ENCODE data around the gene KANSL1L.
"Not testable (repeated sequence)": the region's sequence is repeated elsewhere in the genome, so short reads cannot be mapped to it uniquely, and the experiment has no call there.

The KANSL1L gene

DNA sequence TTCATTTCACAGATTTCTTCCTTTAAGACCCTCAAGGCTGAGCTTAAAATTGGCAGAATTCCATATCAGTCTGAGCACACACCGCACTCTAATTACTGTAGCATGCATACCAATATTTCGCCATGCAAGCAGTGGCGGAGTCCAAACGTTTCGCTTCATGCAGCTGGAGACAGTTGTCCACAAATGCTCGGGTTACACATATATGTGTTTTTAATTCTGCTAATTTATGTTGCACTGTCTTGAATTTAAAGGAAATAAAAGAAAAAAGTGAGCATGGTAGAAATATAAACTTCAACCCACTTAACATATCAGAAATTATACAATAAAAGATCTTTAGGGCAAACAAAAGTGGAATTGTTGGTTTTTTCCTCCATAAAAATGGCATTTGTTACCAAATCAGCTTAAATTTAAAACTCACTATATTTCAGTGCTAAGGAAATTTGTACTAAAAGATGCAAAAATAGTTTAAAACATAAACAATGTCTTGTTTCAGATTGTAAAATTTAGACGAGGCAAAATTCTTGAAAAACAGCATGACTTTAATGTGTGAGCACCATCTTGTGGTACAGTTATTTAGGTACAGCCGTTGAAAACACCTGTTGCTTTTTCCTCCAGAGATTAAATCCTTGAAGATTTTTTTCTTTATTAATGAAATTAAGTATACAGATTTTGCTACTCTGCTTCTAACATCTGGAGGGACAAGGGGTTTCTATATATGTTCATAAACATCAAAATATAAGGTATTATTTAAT is 24.1 kb upstream of the KANSL1L start:
- no peak overlapping the region for H3K27ac ChIP-seq (ENCODE audit: low read depth, low read length)
- no peaks in the 10 kb centered on the region for H3K36me3 ChIP-seq (ENCODE audit: control insufficient read depth, insufficient read depth, low read length)
- no peak overlapping the region for H3K4me3 ChIP-seq (ENCODE audit: low read depth, low read length)
- H3K9me3 ChIP-seq (ENCODE audit: control insufficient read depth, insufficient read depth, low read depth, low read length) = no peaks in the 10 kb centered on the region
- H3K4me1 ChIP-seq (ENCODE audit: control insufficient read depth, insufficient read depth, low read length) = no peaks in the 10 kb centered on the region
- no peaks in the 10 kb centered on the region for H3K27me3 ChIP-seq (ENCODE audit: control insufficient read depth, insufficient read depth, low read length)
- H3K9ac ChIP-seq (ENCODE audit: low read length) = no peak overlapping the region

DNA sequence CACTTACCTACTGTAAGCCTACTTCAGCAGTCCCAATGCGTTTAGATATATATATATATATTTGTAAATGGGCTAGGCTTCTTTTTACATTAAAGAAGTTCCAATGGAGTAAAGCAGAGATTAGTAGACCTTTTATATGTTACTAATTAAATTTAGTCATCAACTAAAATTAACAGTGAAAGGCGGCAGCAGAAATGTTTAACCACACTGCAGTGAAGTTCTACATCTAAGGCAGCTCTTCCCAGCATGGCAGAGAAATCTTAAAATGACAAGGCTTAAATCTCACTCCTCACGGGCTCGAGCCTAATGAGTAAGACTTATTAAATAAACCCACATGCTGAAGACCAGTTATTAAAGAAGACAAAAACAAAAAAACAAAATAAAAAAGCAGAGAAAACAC is 19.1 kb upstream of the KANSL1L start:
- H3K4me3 ChIP-seq (ENCODE audit: low read depth, low read length) = no peak overlapping the region
- no peaks in the 10 kb centered on the region for H3K27me3 ChIP-seq (ENCODE audit: control insufficient read depth, insufficient read depth, low read length)
- no peak overlapping the region for H3K27ac ChIP-seq (ENCODE audit: low read depth, low read length)
- H3K36me3 ChIP-seq (ENCODE audit: control insufficient read depth, insufficient read depth, low read length) = no peaks in the 10 kb centered on the region
- H3K4me1 ChIP-seq (ENCODE audit: control insufficient read depth, insufficient read depth, low read length) = no peaks in the 10 kb centered on the region
- 0 out of 2 replicates have a peak, but pooled peaks cover 3% of the 10 kb centered on the region for H3K9me3 ChIP-seq (ENCODE audit: control insufficient read depth, insufficient read depth, low read depth, low read length)
- H3K9ac ChIP-seq (ENCODE audit: low read length) = no peak overlapping the region

DNA sequence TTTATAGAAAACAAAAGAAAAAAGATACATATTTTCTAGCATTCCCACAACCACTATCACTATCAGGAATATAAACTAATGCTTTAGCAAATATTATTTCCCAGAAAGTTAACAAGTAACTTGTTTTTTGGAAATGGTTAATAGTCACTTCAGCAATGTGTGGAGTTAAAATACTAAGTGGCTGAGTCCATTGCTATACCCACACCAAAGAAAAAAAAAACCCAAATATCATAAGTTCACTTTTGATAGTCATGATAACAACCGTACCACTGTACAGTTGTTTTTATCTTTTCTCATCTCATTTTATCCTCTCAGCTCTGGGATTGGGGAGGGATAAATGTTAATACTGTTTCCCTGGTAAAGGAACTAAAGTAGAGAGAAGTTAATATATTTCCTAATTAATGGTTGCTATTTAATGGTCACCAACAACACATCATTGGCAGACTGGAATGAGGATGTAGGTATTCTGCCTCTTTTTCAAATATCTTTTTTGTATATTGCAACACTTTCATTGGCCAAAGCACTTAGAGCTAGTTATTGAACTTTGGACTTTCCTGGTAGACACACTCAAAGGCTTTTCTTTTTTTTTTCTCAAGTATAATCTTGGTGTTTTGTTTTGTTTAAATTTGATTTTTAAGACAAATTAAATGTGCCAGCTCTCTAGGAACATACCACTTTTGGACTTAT is 18.4 kb upstream of the KANSL1L start:
- Histone ChIP-seq H3K9me3 (ENCODE audit: control insufficient read depth, insufficient read depth, low read depth, low read length) (peaks cover 6% of the 10 kb centered on the region), H3K9ac (ENCODE audit: low read length) (no peak overlapping the region), H3K36me3 (ENCODE audit: control insufficient read depth, insufficient read depth, low read length) (no peaks in the 10 kb centered on the region), H3K4me3 (ENCODE audit: low read depth, low read length) (no peak overlapping the region), H3K27ac (ENCODE audit: low read depth, low read length) (no peak overlapping the region), H3K4me1 (ENCODE audit: control insufficient read depth, insufficient read depth, low read length) (no peaks in the 10 kb centered on the region), H3K27me3 (ENCODE audit: control insufficient read depth, insufficient read depth, low read length) (no peaks in the 10 kb centered on the region)

DNA sequence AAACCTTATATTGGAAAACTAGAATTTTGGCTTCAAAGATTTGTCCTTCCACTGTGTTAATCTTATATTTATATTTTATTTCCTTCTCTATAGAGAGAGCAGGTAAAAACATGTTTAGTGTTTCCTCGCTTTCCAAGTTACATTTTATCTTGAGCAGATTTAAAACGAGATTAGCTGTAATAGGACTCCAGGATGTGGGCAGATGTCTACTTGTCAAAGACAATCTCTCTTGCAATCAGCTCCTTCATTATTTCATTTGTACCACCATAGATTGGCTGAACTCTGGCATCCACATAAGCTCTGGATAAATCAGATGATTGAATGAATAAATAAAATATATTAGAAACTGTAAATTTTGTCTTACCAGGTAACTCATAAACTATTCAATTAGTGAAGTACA is 17.5 kb upstream of the KANSL1L start:
- H3K9me3 ChIP-seq (ENCODE audit: control insufficient read depth, insufficient read depth, low read depth, low read length) = peaks cover 13% of the 10 kb centered on the region
- H3K36me3 ChIP-seq (ENCODE audit: control insufficient read depth, insufficient read depth, low read length) = no peaks in the 10 kb centered on the region
- no peaks in the 10 kb centered on the region for H3K27me3 ChIP-seq (ENCODE audit: control insufficient read depth, insufficient read depth, low read length)
- no peak overlapping the region for H3K9ac ChIP-seq (ENCODE audit: low read length)
- H3K27ac ChIP-seq (ENCODE audit: low read depth, low read length) = no peak overlapping the region
- no peak overlapping the region for H3K4me3 ChIP-seq (ENCODE audit: low read depth, low read length)
- H3K4me1 ChIP-seq (ENCODE audit: control insufficient read depth, insufficient read depth, low read length) = no peaks in the 10 kb centered on the region

DNA sequence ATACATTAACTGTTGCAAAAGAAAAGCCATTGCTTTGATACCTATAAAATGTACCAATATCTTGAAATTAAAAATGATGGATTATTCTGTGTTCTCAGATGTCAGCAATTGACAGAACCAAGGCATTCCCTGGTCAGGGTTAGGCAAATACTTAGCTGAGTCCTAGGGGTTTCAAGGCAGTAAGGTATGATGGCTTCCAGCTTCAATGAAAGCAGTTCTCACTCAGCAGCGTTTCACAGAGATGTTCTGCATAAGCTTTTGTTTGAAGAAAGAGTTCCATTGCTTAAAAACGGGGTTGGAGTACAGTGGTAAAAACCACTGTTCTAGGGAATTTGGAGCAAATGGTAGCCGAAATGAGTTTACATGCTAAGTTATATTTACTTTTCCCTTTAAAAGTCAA is 17.0 kb upstream of the KANSL1L start:
- H3K27ac ChIP-seq (ENCODE audit: low read depth, low read length) = no peak overlapping the region
- no peaks in the 10 kb centered on the region for H3K36me3 ChIP-seq (ENCODE audit: control insufficient read depth, insufficient read depth, low read length)
- H3K4me1 ChIP-seq (ENCODE audit: control insufficient read depth, insufficient read depth, low read length) = no peaks in the 10 kb centered on the region
- H3K9me3 ChIP-seq (ENCODE audit: control insufficient read depth, insufficient read depth, low read depth, low read length) = peaks cover 13% of the 10 kb centered on the region
- no peak overlapping the region for H3K4me3 ChIP-seq (ENCODE audit: low read depth, low read length)
- H3K27me3 ChIP-seq (ENCODE audit: control insufficient read depth, insufficient read depth, low read length) = no peaks in the 10 kb centered on the region
- H3K9ac ChIP-seq (ENCODE audit: low read length) = no peak overlapping the region

DNA sequence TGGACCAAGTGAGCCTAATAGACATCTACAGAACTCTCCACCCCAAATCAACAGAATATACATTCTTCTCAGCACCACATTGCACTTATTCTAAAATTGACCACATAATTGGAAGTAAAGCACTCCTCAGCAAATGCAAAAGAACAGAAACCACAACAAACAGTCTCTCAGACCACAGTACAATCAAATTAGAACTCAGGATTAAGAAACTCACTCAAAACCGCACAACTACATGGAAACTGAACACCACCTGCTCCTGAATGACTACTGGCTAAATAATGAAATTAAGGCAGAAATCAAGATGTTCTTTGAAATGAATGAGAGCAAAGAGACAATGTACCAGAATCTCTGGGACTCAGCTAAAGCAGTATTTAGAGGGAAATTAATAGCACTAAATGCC is 12.7 kb upstream of the KANSL1L start:
- H3K9ac ChIP-seq (ENCODE audit: low read length); H3K36me3 ChIP-seq (ENCODE audit: control insufficient read depth, insufficient read depth, low read length); H3K27me3 ChIP-seq (ENCODE audit: control insufficient read depth, insufficient read depth, low read length); H3K4me3 ChIP-seq (ENCODE audit: low read depth, low read length); H3K27ac ChIP-seq (ENCODE audit: low read depth, low read length): not testable (repeated sequence)
- Histone ChIP-seq H3K9me3 (ENCODE audit: control insufficient read depth, insufficient read depth, low read depth, low read length) (peaks cover 13% of the 10 kb centered on the region), H3K4me1 (ENCODE audit: control insufficient read depth, insufficient read depth, low read length) (peaks cover 24% of the 10 kb centered on the region)

DNA sequence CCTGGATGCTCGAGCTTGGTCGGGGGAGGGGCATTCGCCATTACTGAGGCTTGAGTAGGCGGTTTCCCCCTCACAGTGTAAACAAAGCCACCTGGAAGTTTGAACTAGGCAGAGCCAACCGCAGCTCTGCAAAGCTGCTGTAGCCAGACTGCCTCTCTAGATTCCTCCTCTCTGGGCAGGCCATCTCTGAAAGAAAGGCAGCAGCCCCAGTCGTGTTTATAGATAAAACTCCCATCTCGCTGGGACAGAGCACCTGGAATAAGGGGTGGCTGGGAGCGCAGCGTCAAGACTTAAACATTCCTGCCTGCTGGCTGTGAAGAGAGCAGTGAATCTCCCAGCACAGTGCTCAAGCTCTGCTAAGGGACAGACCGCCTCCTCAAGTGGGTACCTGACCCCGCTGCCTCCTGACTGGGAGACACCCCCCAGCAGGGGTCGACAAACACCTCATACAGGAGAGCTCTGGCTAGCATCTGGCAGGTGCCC is 10.4 kb upstream of the KANSL1L start:
- H3K27ac ChIP-seq (ENCODE audit: low read depth, low read length); H3K27me3 ChIP-seq (ENCODE audit: control insufficient read depth, insufficient read depth, low read length); H3K36me3 ChIP-seq (ENCODE audit: control insufficient read depth, insufficient read depth, low read length); H3K9ac ChIP-seq (ENCODE audit: low read length): not testable (repeated sequence)
- peaks cover 39% of the 10 kb centered on the region for H3K4me1 ChIP-seq (ENCODE audit: control insufficient read depth, insufficient read depth, low read length)
- peaks cover 10% of the 10 kb centered on the region for H3K9me3 ChIP-seq (ENCODE audit: control insufficient read depth, insufficient read depth, low read depth, low read length)
- H3K4me3 ChIP-seq (ENCODE audit: low read depth, low read length) = peak overlapping the region; percentile 29; the same call in 1 of the 2 replicates

DNA sequence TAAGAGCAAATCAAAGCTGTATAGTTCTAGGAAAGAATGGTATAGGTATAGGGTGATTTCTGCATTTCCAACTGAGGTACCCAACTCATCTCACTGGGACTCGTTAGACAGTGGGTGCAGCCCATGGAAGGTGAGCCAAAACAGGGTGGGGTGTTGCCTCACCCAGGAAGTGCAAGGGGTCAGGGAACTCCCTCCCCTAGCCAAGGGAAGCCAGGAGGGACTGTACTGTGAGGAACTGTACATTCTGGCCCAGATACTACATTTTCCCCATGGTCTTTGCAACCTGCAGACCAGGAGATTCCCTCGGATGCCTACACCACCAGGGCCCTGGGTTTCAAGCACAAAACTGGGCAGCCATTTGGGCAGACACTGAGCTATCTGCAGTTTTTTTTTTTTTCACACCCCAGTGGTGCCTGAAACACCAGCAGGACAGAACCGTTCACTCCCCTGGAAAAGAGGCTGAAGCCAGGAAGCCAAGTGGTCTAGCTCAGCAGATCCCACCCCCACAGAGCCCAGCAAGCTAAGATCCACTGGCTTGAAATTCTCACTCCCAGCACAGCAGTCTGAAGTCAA is 9.9 kb upstream of the KANSL1L start:
- not testable (repeated sequence) for H3K27me3 ChIP-seq (ENCODE audit: control insufficient read depth, insufficient read depth, low read length); H3K27ac ChIP-seq (ENCODE audit: low read depth, low read length); H3K36me3 ChIP-seq (ENCODE audit: control insufficient read depth, insufficient read depth, low read length); H3K4me3 ChIP-seq (ENCODE audit: low read depth, low read length); H3K9ac ChIP-seq (ENCODE audit: low read length)
- H3K4me1 ChIP-seq (ENCODE audit: control insufficient read depth, insufficient read depth, low read length) = peaks cover 39% of the 10 kb centered on the region
- H3K9me3 ChIP-seq (ENCODE audit: control insufficient read depth, insufficient read depth, low read depth, low read length) = peaks cover 10% of the 10 kb centered on the region

DNA sequence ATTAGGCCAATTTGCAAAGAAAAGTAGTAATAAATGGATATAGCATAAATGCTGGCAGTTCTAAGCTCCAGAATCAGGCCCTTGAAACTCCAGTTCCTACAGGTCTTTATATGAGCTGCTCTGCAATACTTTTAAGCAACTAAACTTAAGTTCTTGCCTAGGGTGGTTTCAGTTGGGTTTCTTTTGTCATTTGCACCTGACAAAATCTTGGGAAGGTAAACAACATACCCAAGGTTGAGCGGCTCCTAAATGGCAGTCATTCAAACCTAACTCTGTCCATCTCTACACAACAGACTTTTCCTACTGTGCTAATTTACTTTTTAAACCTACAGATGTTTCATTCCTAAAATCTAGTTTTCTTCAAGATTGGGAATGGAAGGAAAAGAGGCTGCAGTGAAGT is 9.3 kb upstream of the KANSL1L start:
- Histone ChIP-seq H3K4me1 (ENCODE audit: control insufficient read depth, insufficient read depth, low read length) (peaks cover 39% of the 10 kb centered on the region), H3K27me3 (ENCODE audit: control insufficient read depth, insufficient read depth, low read length) (no peaks in the 10 kb centered on the region), H3K36me3 (ENCODE audit: control insufficient read depth, insufficient read depth, low read length) (no peaks in the 10 kb centered on the region), H3K4me3 (ENCODE audit: low read depth, low read length) (no peak overlapping the region), H3K27ac (ENCODE audit: low read depth, low read length) (no peak overlapping the region), H3K9me3 (ENCODE audit: control insufficient read depth, insufficient read depth, low read depth, low read length) (peaks cover 10% of the 10 kb centered on the region), H3K9ac (ENCODE audit: low read length) (no peak overlapping the region)

DNA sequence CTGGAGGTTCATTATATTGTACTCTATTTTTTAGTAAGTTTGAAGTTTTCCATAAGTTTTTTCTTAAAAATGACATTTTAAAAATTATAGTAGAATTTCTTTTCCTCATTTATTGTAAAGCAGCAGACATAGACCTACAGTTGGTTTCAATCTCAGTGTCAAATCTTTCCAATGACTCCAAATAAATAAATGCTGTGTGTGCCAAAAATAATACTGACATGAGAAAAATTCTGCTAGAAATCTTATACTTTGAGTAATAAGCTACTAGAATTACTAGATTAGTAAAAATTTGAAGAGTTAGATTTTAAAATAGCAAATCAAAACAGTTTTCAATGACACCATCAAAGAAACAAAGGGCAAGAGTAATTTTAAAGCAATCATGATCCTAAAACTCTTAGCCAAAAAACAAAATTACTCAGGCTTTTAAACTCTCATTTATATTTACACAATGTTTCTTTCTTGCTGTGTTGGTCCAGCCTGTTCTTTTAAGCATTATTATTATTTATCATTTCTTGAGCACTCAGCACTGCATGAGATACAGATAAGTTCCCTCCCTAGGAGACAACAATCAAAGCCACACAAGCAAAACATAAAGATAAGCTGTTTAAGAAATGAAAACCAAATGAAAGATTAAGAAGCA is 8.3 kb upstream of the KANSL1L start:
- peak overlapping the region; percentile 42 for H3K27ac ChIP-seq (ENCODE audit: low read depth, low read length)
- no peak overlapping the region for H3K9ac ChIP-seq (ENCODE audit: low read length)
- H3K9me3 ChIP-seq (ENCODE audit: control insufficient read depth, insufficient read depth, low read depth, low read length) = peaks cover 6% of the 10 kb centered on the region
- peaks cover 39% of the 10 kb centered on the region for H3K4me1 ChIP-seq (ENCODE audit: control insufficient read depth, insufficient read depth, low read length)
- H3K27me3 ChIP-seq (ENCODE audit: control insufficient read depth, insufficient read depth, low read length) = no peaks in the 10 kb centered on the region
- H3K36me3 ChIP-seq (ENCODE audit: control insufficient read depth, insufficient read depth, low read length) = no peaks in the 10 kb centered on the region
- no peak overlapping the region for H3K4me3 ChIP-seq (ENCODE audit: low read depth, low read length)

DNA sequence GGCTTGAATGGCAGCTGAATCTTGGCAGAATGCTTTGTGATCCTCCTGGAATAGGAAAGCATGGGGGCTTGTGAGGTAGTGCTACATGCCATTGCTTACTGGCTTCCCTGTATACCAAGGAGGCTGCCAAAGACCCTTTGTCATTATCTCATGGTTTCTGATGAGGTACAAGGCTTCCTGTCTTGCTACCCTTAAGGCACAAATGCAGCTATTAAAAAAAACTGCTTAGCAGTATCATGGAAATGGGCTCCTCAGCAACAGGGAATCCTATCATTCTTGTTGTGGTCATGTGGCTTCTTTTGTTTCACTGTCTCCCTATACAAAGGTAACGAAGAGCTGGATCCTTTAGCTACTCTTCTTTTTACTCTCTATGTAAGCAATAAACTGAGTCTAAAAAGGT is 6.6 kb upstream of the KANSL1L start:
- no peak overlapping the region for H3K4me3 ChIP-seq (ENCODE audit: low read depth, low read length)
- no peaks in the 10 kb centered on the region for H3K27me3 ChIP-seq (ENCODE audit: control insufficient read depth, insufficient read depth, low read length)
- H3K9ac ChIP-seq (ENCODE audit: low read length) = no peak overlapping the region
- H3K9me3 ChIP-seq (ENCODE audit: control insufficient read depth, insufficient read depth, low read depth, low read length) = no peaks in the 10 kb centered on the region
- peak overlapping the region; percentile 73 for H3K27ac ChIP-seq (ENCODE audit: low read depth, low read length)
- H3K4me1 ChIP-seq (ENCODE audit: control insufficient read depth, insufficient read depth, low read length) = peaks cover 39% of the 10 kb centered on the region
- H3K36me3 ChIP-seq (ENCODE audit: control insufficient read depth, insufficient read depth, low read length) = no peaks in the 10 kb centered on the region
